Smooth muscle cell of the brain vasculature (primary cell): ENCODE results near the gene MAST3.

ENCODE experiments used
- DNase-seq: peaks from one replicate; pipeline ENCODE4 v3.0.0-alpha.2; 2012; ENCODE audit warnings: low read depth, low spot score

Gene MAST3

DNA sequence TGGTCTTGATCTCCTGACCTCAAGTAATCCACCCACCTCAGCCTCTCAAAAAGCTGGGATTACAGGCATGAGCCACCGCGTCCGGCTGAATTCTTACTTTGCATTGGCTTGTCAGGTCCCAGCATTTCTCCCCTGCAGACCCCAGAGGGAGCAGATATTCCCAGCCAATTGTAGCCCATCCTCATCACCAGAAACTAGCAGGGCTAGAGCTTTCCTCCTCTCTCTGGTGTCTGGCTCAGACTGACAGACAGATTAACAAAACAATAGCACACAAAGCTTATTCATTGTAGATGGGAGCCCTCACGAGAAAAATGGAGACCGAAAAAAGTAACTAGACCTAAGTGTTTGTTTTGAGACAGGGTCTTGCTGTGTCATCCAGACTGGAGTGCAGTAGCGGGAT, 88.0 kb downstream of the MAST3 start:
- no peak for DNase-seq

GRCh38 chr19:18190278-18190677, 92.7 kb downstream of the MAST3 start:
- no peak for DNase-seq

- no peak for DNase-seq
Measured at GRCh38 chr19:18191640-18192062, 94.1 kb downstream of the MAST3 start.

DNA sequence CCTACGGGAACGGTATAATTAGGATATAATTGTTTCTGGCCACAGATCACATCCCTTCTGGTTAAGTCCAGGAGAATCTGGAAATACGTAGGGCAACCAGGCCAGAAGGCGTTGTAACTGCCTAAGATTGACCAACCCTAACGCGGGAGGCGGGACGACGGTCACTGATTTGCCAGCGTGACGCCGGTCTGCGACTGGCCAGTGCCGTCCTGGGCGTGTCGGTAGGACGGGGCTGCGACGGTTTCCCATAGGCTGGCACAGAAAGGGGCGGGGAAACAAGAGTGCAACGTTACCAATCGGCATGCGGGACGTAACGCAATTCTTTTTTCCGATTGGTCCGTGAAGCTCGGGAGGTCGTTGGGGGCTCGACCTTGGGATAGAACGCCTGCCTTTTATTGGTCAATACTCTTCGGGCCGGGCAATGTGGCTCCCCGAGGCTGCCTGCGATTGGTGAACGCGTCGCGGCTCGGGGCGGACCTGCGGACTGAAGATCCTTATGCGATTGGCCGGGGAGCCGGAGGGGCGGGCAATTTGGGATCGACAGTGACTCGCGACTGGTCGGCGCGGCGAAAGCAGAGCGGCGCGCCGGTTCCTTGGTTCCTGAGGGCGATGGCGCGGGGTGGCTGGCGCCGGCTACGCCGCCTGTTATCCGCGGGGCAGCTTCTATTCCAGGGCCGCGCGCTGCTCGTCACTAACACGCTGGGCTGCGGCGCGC, 95.3 kb downstream of the MAST3 start, which contains the start of gene MPV17L2:
Gene MPV17L2, plus strand, starts transcription at position 546 of the 715 bp plus-strand sequence. Its CDS starts 64 bp downstream, at position 610.
- DNase-seq: peak; percentile 99

- DNase-seq: no peak
Measured at GRCh38 chr19:18193388-18194180, 96.0 kb downstream of the MAST3 start.

- no peak for DNase-seq
Measured at GRCh38 chr19:18194181-18194530, 96.6 kb downstream of the MAST3 start.

DNA sequence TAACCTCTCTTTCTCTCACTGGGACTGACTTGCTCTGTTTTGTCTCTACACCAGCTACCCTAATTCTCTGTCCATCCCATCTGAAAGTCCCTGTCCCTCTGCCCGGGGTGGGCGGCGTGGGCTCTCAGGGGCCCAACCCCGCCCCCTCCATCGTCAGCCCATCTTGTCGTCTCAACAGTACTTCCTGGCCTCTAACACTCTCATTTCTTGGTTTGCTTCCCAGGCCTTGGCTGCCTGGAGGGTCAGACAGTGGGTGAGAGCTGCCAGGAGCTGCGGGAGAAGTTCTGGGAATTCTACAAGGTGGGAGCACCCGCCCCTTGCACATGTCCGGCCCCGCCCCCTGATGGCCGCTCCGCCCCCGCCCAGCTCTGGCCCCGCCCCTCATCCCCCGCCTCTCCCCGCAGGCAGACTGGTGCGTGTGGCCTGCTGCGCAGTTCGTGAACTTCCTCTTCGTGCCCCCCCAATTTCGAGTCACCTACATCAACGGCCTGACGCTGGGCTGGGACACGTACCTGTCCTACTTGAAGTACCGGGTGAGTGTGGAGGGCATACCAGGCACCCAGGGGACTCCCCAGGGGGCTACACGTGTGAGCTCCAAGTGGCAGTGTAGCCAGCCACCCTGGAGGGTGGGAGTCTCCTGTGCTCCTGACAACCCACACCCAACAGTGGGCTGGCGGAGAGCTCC, 97.1 kb downstream of the MAST3 start:
- no peak for DNase-seq

GRCh38 chr19:18196511-18196845, 98.9 kb downstream of the MAST3 start:
- DNase-seq: no peak

GRCh38 chr19:18197306-18197705, 99.7 kb downstream of the MAST3 start:
- DNase-seq: no peak

DNA sequence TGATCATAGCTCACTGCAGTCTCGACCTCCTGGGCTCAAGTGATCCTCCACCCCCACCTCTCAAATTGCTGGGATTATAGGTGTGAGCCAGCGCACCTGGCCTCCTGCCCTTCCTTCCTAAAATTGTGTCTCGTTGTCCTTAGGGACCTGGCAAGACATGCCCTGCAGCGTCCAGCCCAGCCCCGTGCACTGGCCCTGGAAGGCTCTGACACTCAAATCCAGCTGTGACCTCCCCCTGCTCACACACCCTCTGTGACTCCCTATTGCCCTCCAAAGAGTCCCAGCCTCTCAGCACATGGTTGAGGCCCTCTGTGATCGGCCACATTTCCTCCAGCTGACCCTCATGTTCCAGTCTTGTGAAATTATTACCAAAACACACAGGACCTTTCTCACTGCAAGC, 100.4 kb downstream of the MAST3 start:
- no peak for DNase-seq

GRCh38 chr19:18198374-18198773, 100.8 kb downstream of the MAST3 start:
- no peak for DNase-seq
